Measurements from ENCODE around the gene IQSEC3.
"Not testable (repeated sequence)": the region's sequence is repeated elsewhere in the genome, so short reads cannot be mapped to it uniquely, and the experiment has no call there.

The IQSEC3 gene

GRCh38 chr12:115518-115917 is 49.0 kb downstream of the IQSEC3 start:
- DNase-seq = no peak

- no peak for DNase-seq
Observed at GRCh38 chr12:115960-116915, 49.7 kb downstream of the IQSEC3 start.

GRCh38 chr12:117311-117710 is 50.7 kb downstream of the IQSEC3 start:
- DNase-seq = no peak

- DNase-seq = no peak
Observed at GRCh38 chr12:117816-118345, 51.3 kb downstream of the IQSEC3 start.

- DNase-seq = no peak
Observed at GRCh38 chr12:118591-118990, 52.0 kb downstream of the IQSEC3 start.

GRCh38 chr12:120951-121350 is 54.4 kb downstream of the IQSEC3 start:
- DNase-seq = no peak

- DNase-seq = no peak
Observed at GRCh38 chr12:121647-122046, 55.1 kb downstream of the IQSEC3 start.

GRCh38 chr12:125075-125474 is 58.5 kb downstream of the IQSEC3 start:
- DNase-seq = no peak

GRCh38 chr12:125566-125965 is 59.0 kb downstream of the IQSEC3 start:
- no peak for DNase-seq

- DNase-seq = no peak
Observed at GRCh38 chr12:128079-128478, 61.5 kb downstream of the IQSEC3 start.

GRCh38 chr12:129001-129400 is 62.4 kb downstream of the IQSEC3 start:
- DNase-seq = no peak

- no peak for DNase-seq
Observed at GRCh38 chr12:130519-130918, 64.0 kb downstream of the IQSEC3 start.

- DNase-seq = no peak
Observed at GRCh38 chr12:131008-131407, 64.4 kb downstream of the IQSEC3 start.

- DNase-seq = no peak
Observed at GRCh38 chr12:131732-132495, 65.3 kb downstream of the IQSEC3 start.

- not testable (repeated sequence) for DNase-seq
Observed at GRCh38 chr12:133616-134232, 67.2 kb downstream of the IQSEC3 start.

- no peak for DNase-seq
Observed at GRCh38 chr12:135138-135537, 68.6 kb downstream of the IQSEC3 start.

- no peak for DNase-seq
Observed at GRCh38 chr12:138171-138897, 71.8 kb downstream of the IQSEC3 start.

GRCh38 chr12:138898-139534 is 72.4 kb downstream of the IQSEC3 start:
- no peak for DNase-seq

- DNase-seq = no peak
Observed at GRCh38 chr12:139585-139984, 73.0 kb downstream of the IQSEC3 start.

GRCh38 chr12:140162-140561 is 73.6 kb downstream of the IQSEC3 start:
- DNase-seq = no peak

GRCh38 chr12:143964-144649 is 77.5 kb downstream of the IQSEC3 start:
- no peak for DNase-seq
